Measurements from ENCODE around the gene TEX35. TPM values are rescaled to one million over a fixed set of nuclear protein-coding genes. Genes with fewer than 3 reads are reported as not detected.

Gene TEX35
- total RNA-seq, 8 experiments from 2014 or later = 0.14 to 0.66 (median 0.29) TPM; not detected in 4

GRCh38 chr1:178539291-178539690 lies 26.4 kb downstream of the TEX35 start:
- Histone ChIP-seq H3K27ac (no peak overlapping the region), H3K4me3 (no peak overlapping the region), H3K4me1 (replicated peaks in 1 of 2) (peaks cover 3 to 13% of the 10 kb centered on the region in 2 donors)
- 50 to 100% (median 87%) methylated on average over 1 to 6 of the region's 7 CpGs; no CpG with 5 or more reads in 5 of the 10 experiments for WGBS, 10 experiments
- ATAC-seq (replicated peaks in 6 of 8) = no peak
- in situ Hi-C loops (cut with MboI; ENCODE audit: low pct_unique_long_range_greater_than_20kb in 2 of 9, low sequenced_read_pairs in 9 of 9, unreplicated experiment in 9 of 9) = loop anchor here (10.0 to 25.0 kb wide), 7 partner anchors 223 to 848 kb away; partner anchors contain the start of gene AXDND1 (in 5 of the 9)

GRCh38 chr1:178540204-178540603 lies 27.3 kb downstream of the TEX35 start:
- H3K27ac ChIP-seq = no peak overlapping the region
- no peak overlapping the region for H3K4me3 ChIP-seq
- ATAC-seq (replicated peaks in 6 of 8) = no peak
- H3K4me1 ChIP-seq (replicated peaks in 1 of 2) = peaks cover 3 to 13% of the 10 kb centered on the region in 2 donors
- WGBS, 10 experiments = 0 to 93% (median 81%) methylated on average over 3 to 6 of the region's 6 CpGs; no CpG with 5 or more reads in 2 of the 10 experiments
- in situ Hi-C loops (cut with MboI; ENCODE audit: low pct_unique_long_range_greater_than_20kb in 2 of 9, low sequenced_read_pairs in 9 of 9, unreplicated experiment in 9 of 9) = loop anchor here in 8 of 9 experiments (10.0 to 25.0 kb wide), 8 partner anchors 205 to 847 kb away; partner anchors contain the start of gene AXDND1 (in 5 of the 8)

- in situ Hi-C loops (cut with MboI; ENCODE audit: low pct_unique_long_range_greater_than_20kb in 2 of 9, low sequenced_read_pairs in 9 of 9, unreplicated experiment in 9 of 9) = loop anchor here in 8 of 9 experiments (10.0 to 25.0 kb wide), 8 partner anchors 204 to 847 kb away; partner anchors contain the start of gene AXDND1 (in 5 of the 8)
- no peak overlapping the region for H3K27ac ChIP-seq
- peaks cover 3 to 13% of the 10 kb centered on the region in 2 donors for H3K4me1 ChIP-seq (replicated peaks in 1 of 2)
- peak in 2 of 8 experiments; percentile 7 to 9 for ATAC-seq (replicated peaks in 6 of 8)
- 0 to 91% (median 69%) methylated on average over 1 to 7 of the region's 7 CpGs; no CpG with 5 or more reads in 2 of the 10 experiments for WGBS, 10 experiments
- H3K4me3 ChIP-seq = no peak overlapping the region
Observed at GRCh38 chr1:178540646-178541045, 27.7 kb downstream of the TEX35 start.

GRCh38 chr1:178541379-178541778 lies 28.5 kb downstream of the TEX35 start:
- no peak overlapping the region for H3K4me3 ChIP-seq
- in situ Hi-C loops (cut with MboI; ENCODE audit: low pct_unique_long_range_greater_than_20kb in 2 of 9, low sequenced_read_pairs in 9 of 9, unreplicated experiment in 9 of 9) = loop anchor here in 8 of 9 experiments (10.0 to 25.0 kb wide), 8 partner anchors 203 to 846 kb away; partner anchors contain the start of gene AXDND1 (in 5 of the 8)
- 20 to 100% (median 82%) methylated on average over 1 of the region's 5 CpGs; no CpG with 5 or more reads in 6 of the 10 experiments for WGBS, 10 experiments
- peaks cover 3 to 13% of the 10 kb centered on the region in 2 donors for H3K4me1 ChIP-seq (replicated peaks in 1 of 2)
- no peak for ATAC-seq (replicated peaks in 6 of 8)
- no peak overlapping the region for H3K27ac ChIP-seq

- peak; percentile 4 to 45 (median 21) for ATAC-seq (replicated peaks in 6 of 8)
- in situ Hi-C loops (cut with MboI; ENCODE audit: low pct_unique_long_range_greater_than_20kb in 2 of 9, low sequenced_read_pairs in 9 of 9, unreplicated experiment in 9 of 9) = loop anchor here in 8 of 9 experiments (10.0 to 25.0 kb wide), 8 partner anchors 203 to 845 kb away; partner anchors contain the start of gene AXDND1 (in 5 of the 8)
- Histone ChIP-seq H3K27ac (peak overlapping the region in 1 of 2 donors; percentile 83), H3K4me3 (peak overlapping the region; percentile 44 to 58 (median 47)), H3K4me1 (replicated peaks in 1 of 2) (peaks cover 3 to 13% of the 10 kb centered on the region in 2 donors)
- WGBS, 10 experiments = 0 to 80% (median 7%) methylated on average over 1 to 11 of the region's 33 CpGs; no CpG with 5 or more reads in 3 of the 10 experiments
Observed at GRCh38 chr1:178541829-178542553, 29.1 kb downstream of the TEX35 start.

- Histone ChIP-seq H3K4me1 (replicated peaks in 1 of 2) (peaks cover 3 to 13% of the 10 kb centered on the region in 2 donors), H3K27ac (peak overlapping the region; percentile 69 to 83), H3K4me3 (peak overlapping the region; percentile 44 to 58 (median 47))
- ATAC-seq (replicated peaks in 6 of 8) = peak; percentile 74 to 88 (median 86)
- WGBS, 10 experiments = 0 to 2% methylated on average over 7 to 23 of the region's 66 CpGs; no CpG with 5 or more reads in 8 of the 10 experiments
- in situ Hi-C loops (cut with MboI; ENCODE audit: low pct_unique_long_range_greater_than_20kb in 2 of 9, low sequenced_read_pairs in 9 of 9, unreplicated experiment in 9 of 9) = loop anchor here in 8 of 9 experiments (10.0 to 25.0 kb wide), 8 partner anchors 202 to 845 kb away; partner anchors contain the start of gene AXDND1 (in 5 of the 8)
Observed at GRCh38 chr1:178542554-178543289, 29.8 kb downstream of the TEX35 start.

DNA sequence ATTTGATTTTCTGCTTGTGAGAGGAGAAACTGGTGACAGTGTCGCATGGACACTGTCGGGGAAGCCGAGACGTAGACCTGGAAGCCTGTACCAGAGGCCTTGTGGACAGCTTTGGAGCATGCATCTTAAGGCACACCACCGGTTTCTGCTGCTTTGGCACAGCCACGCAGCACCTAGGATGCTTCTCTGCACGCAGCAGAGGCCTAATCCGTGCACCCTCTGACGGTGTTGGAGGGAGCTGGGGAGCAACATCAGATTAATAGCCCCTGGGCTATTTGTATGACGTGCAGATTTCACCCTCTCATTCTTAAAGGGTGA lies 30.3 kb downstream of the TEX35 start:
- in situ Hi-C loops (cut with MboI; ENCODE audit: low pct_unique_long_range_greater_than_20kb in 2 of 9, low sequenced_read_pairs in 9 of 9, unreplicated experiment in 9 of 9) = loop anchor here in 8 of 9 experiments (10.0 to 25.0 kb wide), 8 partner anchors 202 to 844 kb away; partner anchors contain the start of gene AXDND1 (in 5 of the 8)
- peak; percentile 7 to 44 (median 32) for ATAC-seq (replicated peaks in 6 of 8)
- peaks cover 3 to 13% of the 10 kb centered on the region in 2 donors for H3K4me1 ChIP-seq (replicated peaks in 1 of 2)
- peak overlapping the region; percentile 69 to 83 for H3K27ac ChIP-seq
- WGBS, 10 experiments = 7 to 33% (median 12%) methylated on average over 3 to 8 of the region's 10 CpGs; no CpG with 5 or more reads in 2 of the 10 experiments
- peak overlapping the region; percentile 44 to 58 (median 47) for H3K4me3 ChIP-seq

- Histone ChIP-seq H3K27ac (no peak overlapping the region), H3K4me1 (replicated peaks in 1 of 2) (peaks cover 3 to 13% of the 10 kb centered on the region in 2 donors), H3K4me3 (no peak overlapping the region)
- in situ Hi-C loops (cut with MboI; ENCODE audit: low pct_unique_long_range_greater_than_20kb in 2 of 9, low sequenced_read_pairs in 9 of 9, unreplicated experiment in 9 of 9) = loop anchor here in 8 of 9 experiments (10.0 to 25.0 kb wide), 8 partner anchors 200 to 843 kb away; partner anchors contain the start of gene AXDND1 (in 5 of the 8)
- WGBS, 10 experiments = 67 to 100% (median 94%) methylated on average over 1 to 9 of the region's 9 CpGs; no CpG with 5 or more reads in 1 of the 10 experiments
- ATAC-seq (replicated peaks in 6 of 8) = no peak
Observed at GRCh38 chr1:178544531-178544930, 31.6 kb downstream of the TEX35 start.

DNA sequence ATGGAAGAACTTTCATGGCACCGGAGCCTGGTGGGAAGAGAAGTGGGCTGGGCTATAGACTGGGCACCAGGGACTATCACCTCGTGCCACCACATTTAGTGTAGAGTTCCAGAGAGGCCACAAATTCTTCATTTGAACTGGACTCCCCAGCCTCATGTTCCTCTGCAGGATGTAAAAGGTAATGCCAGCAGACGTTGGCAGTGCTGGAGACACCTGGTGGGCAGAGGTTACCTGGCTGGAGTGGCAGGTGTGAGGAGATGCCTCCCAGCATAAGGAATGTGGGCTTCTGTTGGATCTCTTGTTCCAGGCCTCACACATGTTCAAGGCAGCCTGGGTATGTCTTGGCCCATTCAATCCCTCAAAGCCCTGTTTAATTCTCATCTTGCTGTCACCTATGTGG lies 35.2 kb downstream of the TEX35 start:
- H3K27ac ChIP-seq = no peak overlapping the region
- no peak for ATAC-seq (replicated peaks in 6 of 8)
- 92 to 100% (median 94%) methylated on average over 2 to 3 of the region's 3 CpGs; no CpG with 5 or more reads in 5 of the 10 experiments for WGBS, 10 experiments
- no peak overlapping the region for H3K4me3 ChIP-seq
- in situ Hi-C loops (cut with MboI; ENCODE audit: low pct_unique_long_range_greater_than_20kb in 2 of 9, low sequenced_read_pairs in 9 of 9, unreplicated experiment in 9 of 9) = loop anchor here in 8 of 9 experiments (10.0 to 25.0 kb wide), 8 partner anchors 197 to 839 kb away; partner anchors contain the start of gene AXDND1 (in 5 of the 8)
- peaks cover 3 to 8% of the 10 kb centered on the region in 2 donors for H3K4me1 ChIP-seq (replicated peaks in 1 of 2)

- ATAC-seq (replicated peaks in 6 of 8) = peak in 1 of 8 experiments; percentile 57
- 72 to 100% (median 86%) methylated on average over 1 to 3 of the region's 3 CpGs; no CpG with 5 or more reads in 3 of the 10 experiments for WGBS, 10 experiments
- Histone ChIP-seq H3K27ac (no peak overlapping the region), H3K4me1 (replicated peaks in 1 of 2) (no peaks in the 10 kb centered on the region), H3K4me3 (no peak overlapping the region)
- in situ Hi-C loops (cut with MboI; ENCODE audit: low pct_unique_long_range_greater_than_20kb in 2 of 9, low sequenced_read_pairs in 9 of 9, unreplicated experiment in 9 of 9) = loop anchor here in 1 of 9 experiments (25.0 kb wide), 1 partner anchor 186 kb away; the partner anchor contains the start of gene RALGPS2
Observed at GRCh38 chr1:178551307-178551706, 38.4 kb downstream of the TEX35 start.

DNA sequence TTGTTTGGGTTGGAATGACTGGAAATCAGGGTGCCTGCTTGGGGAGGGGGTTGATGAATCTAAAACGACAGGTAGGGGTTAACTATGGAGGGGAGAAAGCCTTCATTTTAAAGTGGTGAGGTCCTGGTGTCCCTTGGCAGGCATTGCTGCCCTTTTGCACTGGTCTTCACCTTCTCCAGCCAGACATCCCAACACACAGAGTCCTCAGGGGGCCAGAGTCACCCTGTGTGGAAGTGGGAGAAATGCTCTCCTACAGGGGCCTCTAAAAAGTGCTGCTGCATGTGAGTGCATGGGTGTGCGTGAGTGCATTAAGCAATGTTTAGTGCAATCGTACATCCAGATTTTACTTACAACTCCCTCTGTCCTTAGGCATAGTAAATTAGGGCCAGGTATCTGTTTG lies 39.0 kb downstream of the TEX35 start:
- Histone ChIP-seq H3K27ac (no peak overlapping the region), H3K4me1 (replicated peaks in 1 of 2) (no peaks in the 10 kb centered on the region), H3K4me3 (no peak overlapping the region)
- no peak for ATAC-seq (replicated peaks in 6 of 8)
- 38 to 100% (median 73%) methylated on average over 1 to 3 of the region's 3 CpGs; no CpG with 5 or more reads in 4 of the 10 experiments for WGBS, 10 experiments
- in situ Hi-C loops (cut with MboI; ENCODE audit: low pct_unique_long_range_greater_than_20kb in 2 of 9, low sequenced_read_pairs in 9 of 9, unreplicated experiment in 9 of 9) = loop anchor here in 1 of 9 experiments (25.0 kb wide), 1 partner anchor 185 kb away; the partner anchor contains the start of gene RALGPS2

DNA sequence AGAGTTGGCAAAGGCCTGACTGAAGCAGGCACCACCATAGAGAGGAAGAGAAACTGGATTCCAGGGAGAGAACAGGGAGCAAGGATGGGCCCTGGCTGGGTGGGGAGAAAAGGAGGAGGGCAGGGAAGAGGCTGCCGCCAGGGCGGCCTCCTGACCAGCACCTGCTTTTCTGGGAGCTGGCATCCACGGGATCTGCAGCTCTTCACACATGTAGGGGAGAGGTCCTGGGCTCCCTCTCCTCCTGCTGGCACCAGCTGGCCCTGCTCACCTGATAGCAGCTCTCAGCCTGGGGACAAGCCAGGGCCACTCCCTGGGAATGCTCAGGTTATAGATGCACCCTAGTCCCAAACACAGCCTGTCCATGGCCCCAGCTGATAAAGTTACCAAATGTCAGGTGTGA lies 39.9 kb downstream of the TEX35 start:
- in situ Hi-C loops (cut with MboI; ENCODE audit: low pct_unique_long_range_greater_than_20kb in 2 of 9, low sequenced_read_pairs in 9 of 9, unreplicated experiment in 9 of 9) = loop anchor here in 1 of 9 experiments (25.0 kb wide), 1 partner anchor 184 kb away; the partner anchor contains the start of gene RALGPS2
- H3K4me1 ChIP-seq (replicated peaks in 1 of 2) = no peaks in the 10 kb centered on the region
- WGBS, 10 experiments = 62 to 100% (median 96%) methylated on average over 1 to 3 of the region's 3 CpGs; no CpG with 5 or more reads in 5 of the 10 experiments
- no peak overlapping the region for H3K27ac ChIP-seq
- no peak overlapping the region for H3K4me3 ChIP-seq
- ATAC-seq (replicated peaks in 6 of 8) = no peak

Data from motor neuron (in vitro differentiated cells).